HPDE6-E6E7 (cell line): ENCODE results near the gene NDUFV1.
"Not testable (repeated sequence)": the region's sequence is repeated elsewhere in the genome, so short reads cannot be mapped to it uniquely, and the experiment has no call there.

ENCODE experiments used
- DNase-seq: peaks from one replicate; pipeline ENCODE4 v3.0.0; 2011; ENCODE audit warnings: missing footprints; ENCODE audit errors: extremely low spot score

NDUFV1 gene

GRCh38 chr11:67606492-67607295, at the start of gene NDUFV1:
Gene NDUFV1, plus strand, starts transcription at chr11:67606936. Its CDS starts 69 bp downstream, at chr11:67607005.
- DNase-seq, result peak; percentile 93

- no peak for DNase-seq
Measured at GRCh38 chr11:67558084-67558772, 48.5 kb upstream of the NDUFV1 start.

GRCh38 chr11:67561971-67562619, 44.6 kb upstream of the NDUFV1 start:
- no peak for DNase-seq

- DNase-seq, result no peak
Measured at GRCh38 chr11:67562963-67563704, 43.6 kb upstream of the NDUFV1 start.

- not testable (repeated sequence) for DNase-seq
Measured at GRCh38 chr11:67563705-67564114, 43.0 kb upstream of the NDUFV1 start.

GRCh38 chr11:67564230-67564629, 42.5 kb upstream of the NDUFV1 start:
- no peak for DNase-seq

GRCh38 chr11:67571443-67571842, 35.3 kb upstream of the NDUFV1 start:
- no peak for DNase-seq

GRCh38 chr11:67572305-67572704, 34.4 kb upstream of the NDUFV1 start:
- DNase-seq, result no peak

- DNase-seq, result no peak
Measured at GRCh38 chr11:67572747-67573419, 33.9 kb upstream of the NDUFV1 start.

GRCh38 chr11:67574938-67575337, 31.8 kb upstream of the NDUFV1 start:
- DNase-seq, result no peak

- DNase-seq, result no peak
Measured at GRCh38 chr11:67576735-67577475, 29.8 kb upstream of the NDUFV1 start.

- DNase-seq, result no peak
Measured at GRCh38 chr11:67577951-67578350, 28.8 kb upstream of the NDUFV1 start.

- no peak for DNase-seq
Measured at GRCh38 chr11:67581469-67581868, 25.3 kb upstream of the NDUFV1 start.

GRCh38 chr11:67582011-67582410, 24.7 kb upstream of the NDUFV1 start:
- no peak for DNase-seq

GRCh38 chr11:67583247-67584204, 23.2 kb upstream of the NDUFV1 start, which contains the start of gene GSTP1:
Gene GSTP1, plus strand, starts transcription at chr11:67583812. Its CDS starts 32 bp downstream, at chr11:67583844.
- DNase-seq, result peak; percentile 67

- peak; percentile 60 for DNase-seq
Measured at GRCh38 chr11:67584205-67584880, 22.4 kb upstream of the NDUFV1 start.

GRCh38 chr11:67584881-67585873, 21.6 kb upstream of the NDUFV1 start:
- no peak for DNase-seq
